IMR-90 (cell line): Measurements from ENCODE around the gene THAP9. TPM values are rescaled to one million over a fixed set of nuclear protein-coding genes. Genes with fewer than 3 reads are reported as not detected.

Experiments used
- ATAC-seq: fragments of 200-7000 bp; cut with Tn5 transposase; 2 replicates; pipeline ENCODE4 v1.9.1; 2020; ENCODE audit warnings: low read depth, mild to moderate bottlenecking, moderate library complexity
- BruUV-seq: library from RNA; stranded (reverse); fragments of 400-500 nt; replicated peaks from 2 replicates; lab custom pipeline; 2021; lab: Mats Ljungman, UMichigan
- CTCF ChIA-PET: fragments of 300-600 bp; formaldehyde crosslinking; extraction: SDS; loops from one replicate; lab custom pipeline; 2021; ENCODE audit warnings: antibody characterized with exemption; lab: Yijun Ruan, JAX
- POLR2A ChIA-PET: fragments of 300-600 bp; sonication (Branson Sonifier 250); formaldehyde crosslinking; loops from one replicate; lab custom pipeline; 2022; ENCODE audit warnings: antibody characterized with exemption; ENCODE audit not compliant: unreplicated experiment; lab: Charles Lee
- DNase-seq: peaks from one replicate; pipeline ENCODE4 v3.0.0; 2013
- H2AFZ ChIP-seq: replicated peaks from 2 replicates; pipeline ENCODE3; 2013; ENCODE audit warnings: low read length, mild to moderate bottlenecking; ENCODE audit not compliant: poor library complexity
- H2AK5ac ChIP-seq: 2 replicates; pipeline ENCODE4 v1.6.1; 2013; ENCODE audit warnings: low read depth, low read length, inconsistent platforms
- H2AK9ac ChIP-seq: replicated peaks from 2 replicates; pipeline ENCODE3; 2013; ENCODE audit warnings: mild to moderate bottlenecking, low read depth, low read length, moderate library complexity; ENCODE audit not compliant: poor library complexity
- H2BK120ac ChIP-seq: 2 replicates; pipeline ENCODE4 v1.6.1; 2013; ENCODE audit warnings: low read depth, low read length, inconsistent platforms
- H2BK15ac ChIP-seq: 3 replicates; pipeline ENCODE4 v1.6.1; 2013; ENCODE audit warnings: low read depth, low read length, inconsistent platforms
- H2BK20ac ChIP-seq: 2 replicates; pipeline ENCODE4 v1.6.1; 2013; ENCODE audit warnings: low read depth, mild to moderate bottlenecking, inconsistent platforms, low read length, moderate library complexity
- H2BK5ac ChIP-seq: 2 replicates; pipeline ENCODE4 v1.6.1; 2013; ENCODE audit warnings: mild to moderate bottlenecking, low read depth, low read length, inconsistent platforms; ENCODE audit not compliant: poor library complexity, severe bottlenecking
- H3K14ac ChIP-seq: replicated peaks from 2 replicates; pipeline ENCODE4 v1.6.1; 2013; ENCODE audit warnings: low read depth, low read length, inconsistent platforms
- H3K18ac ChIP-seq: 2 replicates; pipeline ENCODE4 v1.6.1; 2013; ENCODE audit warnings: low read depth, low read length, control low read depth
- H3K23ac ChIP-seq: 2 replicates; pipeline ENCODE4 v1.6.1; 2013; ENCODE audit warnings: low read depth, low read length, inconsistent platforms
- H3K27ac ChIP-seq: 2 replicates; pipeline ENCODE4 v1.5.1; 2013; ENCODE audit warnings: mild to moderate bottlenecking, control low read depth, low read length; ENCODE audit not compliant: insufficient read depth
- H3K27me3 ChIP-seq: 2 replicates; pipeline ENCODE4 v1.6.1; 2013; ENCODE audit warnings: low read length; ENCODE audit not compliant: control insufficient read depth, insufficient read depth
- H3K36me3 ChIP-seq: 2 replicates; pipeline ENCODE4 v1.6.1; 2013; ENCODE audit warnings: low read length, mixed read lengths; ENCODE audit not compliant: control insufficient read depth, insufficient read depth
- H3K4ac ChIP-seq: 2 replicates; pipeline ENCODE4 v1.6.1; 2013; ENCODE audit warnings: low read depth, low read length, inconsistent platforms
- H3K4me1 ChIP-seq: 2 replicates; pipeline ENCODE4 v1.6.1; 2013; ENCODE audit warnings: low read length, mixed read lengths; ENCODE audit not compliant: control insufficient read depth, insufficient read depth
- H3K4me2 ChIP-seq: 2 replicates; pipeline ENCODE4 v1.6.1; 2013; ENCODE audit warnings: low read depth, mild to moderate bottlenecking, control low read depth, low read length, moderate library complexity
- H3K4me3 ChIP-seq: 2 replicates; pipeline ENCODE4 v1.5.1; 2013; ENCODE audit warnings: low read depth, mild to moderate bottlenecking, control low read depth, low read length, moderate library complexity; ENCODE audit not compliant: insufficient read depth
- H3K56ac ChIP-seq: 2 replicates; pipeline ENCODE4 v1.6.1; 2013; ENCODE audit warnings: low read length, inconsistent platforms; ENCODE audit not compliant: insufficient read depth; ENCODE audit errors: extremely low read depth
- H3K79me1 ChIP-seq, 2 experiments: 2 replicates each; pipeline ENCODE4 v1.6.1; 2013; ENCODE audit warnings: low read length in 2 of 2, inconsistent platforms in 1 of 2, low read depth in 1 of 2
- H3K9ac ChIP-seq: 2 replicates; pipeline ENCODE4 v1.6.1; 2013; ENCODE audit warnings: low read depth, low read length, control low read depth
- H3K9me1 ChIP-seq: 2 replicates; pipeline ENCODE4 v1.6.1; 2013; ENCODE audit warnings: low read length, inconsistent platforms; ENCODE audit not compliant: insufficient read depth
- H3K9me3 ChIP-seq: 2 replicates; pipeline ENCODE4 v1.6.1; 2013; ENCODE audit warnings: low read length; ENCODE audit not compliant: control insufficient read depth, insufficient read depth
- H4K20me1 ChIP-seq: 2 replicates; pipeline ENCODE4 v1.6.1; 2013; ENCODE audit warnings: low read length, inconsistent platforms; ENCODE audit not compliant: insufficient read depth
- H4K5ac ChIP-seq: 2 replicates; pipeline ENCODE4 v1.6.1; 2013; ENCODE audit warnings: mild to moderate bottlenecking, low read depth, low read length, control low read depth
- H4K8ac ChIP-seq, 2 experiments: 2 replicates each; pipeline ENCODE4 v1.6.1; 2013; ENCODE audit warnings: low read depth in 2 of 2, low read length in 2 of 2, control low read depth in 1 of 2, inconsistent platforms in 1 of 2
- H4K91ac ChIP-seq: 2 replicates; pipeline ENCODE4 v1.6.1; 2013; ENCODE audit warnings: low read depth, low read length, inconsistent platforms; ENCODE audit not compliant: insufficient read depth
- BHLHE40 ChIP-seq: fragments of 150-350 bp; IDR thresholded peaks from 2 replicates; pipeline ENCODE4 v1.6.1; 2016; ENCODE audit warnings: mild to moderate bottlenecking, low read depth, low read length
- MXI1 ChIP-seq: IDR thresholded peaks from 2 replicates; pipeline ENCODE4 v1.6.1; 2012; ENCODE audit warnings: low read depth, mild to moderate bottlenecking, low read length, moderate library complexity, borderline replicate concordance
- POLR2A ChIP-seq: IDR thresholded peaks from 2 replicates; pipeline ENCODE4 v1.6.1; 2012; ENCODE audit warnings: mild to moderate bottlenecking, low read depth, low read length
- SMC3 ChIP-seq: fragments of 150-350 bp; IDR thresholded peaks from 2 replicates; pipeline ENCODE4 v1.6.1; 2016; ENCODE audit warnings: low read depth, mild to moderate bottlenecking, antibody characterized with exemption, low read length, moderate library complexity
- WGBS, 2 experiments: methylation state at CpG; one replicate each; pipeline versions ENCODE4 v1.1.5 to v1.1.7; 2013; ENCODE audit warnings: missing lambda C conversion rate in 2 of 2; ENCODE audit not compliant: insufficient read length in 1 of 2; ENCODE audit errors: extremely low coverage in 2 of 2; 5-methylcytosine and 5-hydroxymethylcytosine counted together
- dilution Hi-C: fragments of 300-500 bp; cut with HindIII; formaldehyde crosslinking; loops from one replicate; pipeline ENCODE4 v1.14.3; 2018; ENCODE audit warnings: low sequenced_read_pairs; ENCODE audit not compliant: unreplicated experiment
- in situ Hi-C: fragments of 300-500 bp; cut with MboI; formaldehyde crosslinking; loops from 3 replicates; pipeline ENCODE4 v1.14.3; 2019; ENCODE audit warnings: low sequenced_read_pairs, inconsistent platforms, mixed read lengths
- intact Hi-C: fragments of 100-400 bp; cut with micrococcal nuclease; formaldehyde crosslinking; loops from 2 replicates; pipeline ENCODE4 v1.10.0; 2022
- polyA plus RNA-seq, 3 experiments: library from polyadenylated mRNA; depleted of rRNA; stranded (reverse); fragments of >200 nt; gene quantifications; 2 replicates each; pipeline ENCODE4 v1.2.3, GENCODE V29; 2012; ENCODE audit warnings: low replicate concordance in 1 of 3
- total RNA-seq: library from RNA; depleted of rRNA; stranded (reverse); fragments of >200 nt; gene quantifications from 2 replicates; pipeline ENCODE4 v1.2.3, GENCODE V29; 2012

The THAP9 gene
- total and polyA plus RNA-seq, 2 of the 4 experiments (the other 2 are of a cell fraction), result 0.86 to 2.9 TPM

DNA sequence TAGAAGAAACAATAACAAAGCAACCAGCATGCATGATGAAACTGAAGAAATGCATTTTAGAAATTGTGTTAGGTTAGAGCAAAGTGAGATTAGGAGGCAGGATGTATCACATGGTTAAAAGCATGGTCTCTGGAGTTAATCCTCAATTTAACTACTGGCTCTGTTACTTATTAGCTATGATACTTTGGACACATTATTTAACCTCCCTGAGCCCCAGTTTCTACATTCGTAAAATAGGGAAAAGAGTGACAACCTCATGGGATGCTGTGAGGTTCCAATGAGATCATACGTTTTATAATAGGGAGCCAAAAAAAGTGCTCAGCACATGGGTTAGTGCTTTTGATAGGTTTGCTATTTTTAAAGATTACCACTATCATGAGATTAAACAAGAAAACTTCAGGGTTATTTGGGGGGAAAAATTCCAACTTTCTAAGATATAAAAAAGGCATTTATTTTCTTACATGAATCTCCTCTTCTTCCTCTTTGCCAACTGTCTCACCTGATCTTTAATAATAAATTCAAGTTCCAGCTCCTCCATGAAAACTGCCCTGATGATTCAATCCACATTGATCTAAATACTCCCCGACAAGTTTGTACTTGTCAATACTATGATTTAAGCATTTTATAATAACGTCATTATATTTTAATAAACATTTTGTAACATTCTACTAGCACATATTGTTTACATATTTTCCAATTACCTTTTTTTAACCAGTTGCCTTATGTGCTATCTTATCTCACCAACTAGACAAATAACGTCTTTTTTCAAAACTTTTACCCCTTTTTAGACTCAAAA, 14.2 kb upstream of the THAP9 start (continued):
- TF ChIP-seq MXI1, result no peak

DNA sequence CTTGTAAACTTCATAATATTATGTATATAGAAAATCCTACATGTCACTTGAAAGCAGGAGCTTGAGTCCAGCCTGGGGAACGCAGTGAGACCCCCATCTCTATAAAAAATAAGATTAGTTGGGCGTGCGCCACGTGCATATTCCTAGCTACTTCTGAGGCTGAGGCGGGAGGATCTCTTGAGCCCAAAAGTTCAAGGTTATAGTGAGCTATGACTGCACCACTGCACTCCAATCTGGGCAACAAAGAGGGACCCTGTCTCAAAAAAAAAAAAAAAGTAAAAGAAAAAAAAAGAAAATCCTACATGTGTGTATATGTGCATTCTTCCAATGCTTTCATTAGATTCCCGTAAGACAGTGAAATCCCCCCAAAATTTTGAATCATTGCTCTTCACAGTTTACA, 11.2 kb upstream of the THAP9 start:
- WGBS, 2 experiments, result no CpG with 5 or more reads among the region's 6 CpGs
- intact Hi-C loops, result no loop called here
- H4K5ac ChIP-seq, result no peak overlapping the region
- H2BK15ac ChIP-seq, result no peak overlapping the region
- H3K4me3 ChIP-seq, result peak overlapping the region; percentile 94
- no peaks in the 10 kb centered on the region for H3K4me1 ChIP-seq
- no TSS peak for BruUV-seq
- no peak for DNase-seq
- CTCF ChIA-PET, result interaction anchor here (0.6 to 1.5 kb wide), 4 partner anchors 8 to 37 kb away, joined by 3 to 4 read pairs (median 3); no protein-coding TSS in a partner anchor
- no peak overlapping the region for H2AK5ac ChIP-seq
- no peak overlapping the region for H2BK120ac ChIP-seq
- no peak overlapping the region for H4K91ac ChIP-seq
- no peak overlapping the region for H2BK5ac ChIP-seq
- no peak overlapping the region for H2AFZ ChIP-seq
- POLR2A ChIA-PET, result no interaction called here
- H3K23ac ChIP-seq, result no peak overlapping the region
- no peaks in the 10 kb centered on the region for H3K9me3 ChIP-seq
- ATAC-seq, result no peak
- H3K27ac ChIP-seq, result no peak overlapping the region
- H4K20me1 ChIP-seq, result peaks cover 43% of the 10 kb centered on the region
- peak overlapping the region; percentile 62 for H3K4me2 ChIP-seq
- no peak overlapping the region for H3K14ac ChIP-seq
- no peak overlapping the region for H3K4ac ChIP-seq
- no peak overlapping the region for H3K18ac ChIP-seq
- TF ChIP-seq SMC3 (no peak), POLR2A (no peak), BHLHE40 (no peak)
- H3K27me3 ChIP-seq, result no peaks in the 10 kb centered on the region
- dilution Hi-C loops, result no loop called here
- no peak overlapping the region for H4K8ac ChIP-seq
- no peak overlapping the region for H2AK9ac ChIP-seq
- H3K36me3 ChIP-seq, result peaks cover 10% of the 10 kb centered on the region
- in situ Hi-C loops, result no loop called here
- H2BK20ac ChIP-seq, result no peak overlapping the region
- peaks cover 10 to 29% of the 10 kb centered on the region in 2 experiments; a peak in 2 of 4 replicates for H3K79me1 ChIP-seq
- no peak overlapping the region for H3K56ac ChIP-seq
- 0 out of 2 replicates have a peak overlapping the region, but pooled peaks have one; percentile 2 for H3K9ac ChIP-seq
- peaks cover 3% of the 10 kb centered on the region; the same call in 1 of the 2 replicates for H3K9me1 ChIP-seq
